Right renal pelvis (tissue), 4 donors: Measurements from ENCODE around the gene VPS52. TPM values are rescaled to one million over a fixed set of nuclear protein-coding genes. Genes with fewer than 3 reads are reported as not detected.

ENCODE experiments used
- DNase-seq, 4 donors: peaks; one replicate each; pipeline ENCODE4 v3.0.0-alpha.2; 2013; ENCODE audit warnings: low read depth in 4 of 4, low spot score in 3 of 4, missing footprints in 1 of 4
- polyA plus RNA-seq, 4 donors: library from polyadenylated mRNA; unstranded; fragments of 120-200 nt; gene quantifications; one replicate each; pipeline ENCODE4 v1.2.1, GENCODE V29; 2013; ENCODE audit not compliant: insufficient read length in 4 of 4

VPS52 gene
- polyA plus RNA-seq, 4 donors: 64.3 to 81.7 (median 70.6) TPM

- no peak for DNase-seq
These were observed 69.7 kb downstream of the VPS52 start for GRCh38 chr6:33201935-33202334.

GRCh38 chr6:33201147-33201545, 70.5 kb downstream of the VPS52 start:
- no peak for DNase-seq

Other genes with a start within 250 kb of the VPS52 start
- 10 to 100 TPM; 17.9 to 37.0 (median 19.2) TPM for gene HLA-DPA1, start 198.2 kb downstream of the VPS52 start, polyA plus RNA-seq
- 10 to 100 TPM; 18.4 to 24.2 (median 21.3) TPM for gene HLA-DPB1, start 195.9 kb downstream of the VPS52 start, polyA plus RNA-seq
- gene COL11A2, start 79.4 kb downstream of the VPS52 start, polyA plus RNA-seq: 1 to 10 TPM; 4.7 to 5.6 (median 5.4) TPM
- gene RXRB, start 71.2 kb downstream of the VPS52 start, polyA plus RNA-seq: 10 to 100 TPM; 53.7 to 56.5 (median 54.3) TPM
- 100 to 1,000 TPM; 102 to 118 (median 105) TPM for gene SLC39A7, start 71.0 kb downstream of the VPS52 start, polyA plus RNA-seq
- gene HSD17B8, start 67.2 kb downstream of the VPS52 start, polyA plus RNA-seq: 10 to 100 TPM; 20.5 to 35.1 (median 26.7) TPM
- 10 to 100 TPM; 51.5 to 64.6 (median 56.8) TPM for gene RING1, start 63.4 kb downstream of the VPS52 start, polyA plus RNA-seq
- 1,000 to 10,000 TPM; 2,953 to 3,403 (median 3,031) TPM for gene RPS18, start 199 bp upstream of the VPS52 start, polyA plus RNA-seq
- gene B3GALT4, start 5.2 kb upstream of the VPS52 start, polyA plus RNA-seq: 1 to 10 TPM; 4.2 to 5.8 (median 4.6) TPM
- 10 to 100 TPM; 59.9 to 72.6 (median 62.5) TPM for gene WDR46, start 17.4 kb upstream of the VPS52 start, polyA plus RNA-seq
- gene PFDN6, start 17.7 kb upstream of the VPS52 start, polyA plus RNA-seq: 10 to 100 TPM; 64.2 to 78.3 (median 73.5) TPM
- 100 to 1,000 TPM in 3 of 4 donors, 10 to 100 TPM in 1; 98.4 to 122 (median 109) TPM for gene RGL2, start 27.1 kb upstream of the VPS52 start, polyA plus RNA-seq
- 10 to 100 TPM; 31.8 to 43.1 (median 36.2) TPM for gene TAPBP, start 42.2 kb upstream of the VPS52 start, polyA plus RNA-seq
- gene ZBTB22, start 45.9 kb upstream of the VPS52 start, polyA plus RNA-seq: 10 to 100 TPM; 23.9 to 26.2 (median 25.2) TPM
- 10 to 100 TPM; 52.3 to 58.4 (median 57.6) TPM for gene DAXX, start 51.1 kb upstream of the VPS52 start, polyA plus RNA-seq
- gene KIFC1, start 119.9 kb upstream of the VPS52 start, polyA plus RNA-seq: 10 to 100 TPM; 35.4 to 39.6 (median 38.3) TPM
- 10 to 100 TPM; 71.7 to 80.5 (median 73.3) TPM for gene PHF1, start 139.1 kb upstream of the VPS52 start, polyA plus RNA-seq
- gene CUTA, start 146.2 kb upstream of the VPS52 start, polyA plus RNA-seq: 100 to 1,000 TPM; 218 to 278 (median 226) TPM
- 10 to 100 TPM; 25.8 to 33.9 (median 30.6) TPM for gene SYNGAP1, start 148.2 kb upstream of the VPS52 start, polyA plus RNA-seq
- 10 to 100 TPM; 15.3 to 18.0 (median 16.2) TPM for gene ZBTB9, start 182.7 kb upstream of the VPS52 start, polyA plus RNA-seq